HT1080 (cell line): Measurements from ENCODE around the gene ATN1. TPM values are rescaled to one million over a fixed set of nuclear protein-coding genes. Genes with fewer than 3 reads are reported as not detected.
"Not testable (repeated sequence)": the region's sequence is repeated elsewhere in the genome, so short reads cannot be mapped to it uniquely, and the experiment has no call there.

Source experiments
- DNase-seq: peaks from one replicate; pipeline ENCODE4 v3.0.0-alpha.2; 2015; ENCODE audit warnings: low read depth
- polyA plus RNA-seq, 2 experiments: library from polyadenylated mRNA; depleted of rRNA; stranded (reverse); fragments of >200 nt; gene quantifications; 2 replicates each; pipeline ENCODE4 v1.2.3, GENCODE V29; 2015
- total RNA-seq: library from RNA; depleted of rRNA; stranded (reverse); fragments of >200 nt; shearing (Covaris generic); gene quantifications from 2 replicates; pipeline ENCODE4 v1.2.3, GENCODE V29; 2014; rRNA removed

ATN1 gene
- 6.6 and 11.6 TPM in 2 replicates for total RNA-seq
- 75.9 and 77.0 TPM in 2 replicates for polyA plus RNA-seq (2015; cell fraction: cytosol; rRNA removed)
- 111 and 113 TPM in 2 replicates for polyA plus RNA-seq (2015; cell fraction: nucleus; rRNA removed)

DNA sequence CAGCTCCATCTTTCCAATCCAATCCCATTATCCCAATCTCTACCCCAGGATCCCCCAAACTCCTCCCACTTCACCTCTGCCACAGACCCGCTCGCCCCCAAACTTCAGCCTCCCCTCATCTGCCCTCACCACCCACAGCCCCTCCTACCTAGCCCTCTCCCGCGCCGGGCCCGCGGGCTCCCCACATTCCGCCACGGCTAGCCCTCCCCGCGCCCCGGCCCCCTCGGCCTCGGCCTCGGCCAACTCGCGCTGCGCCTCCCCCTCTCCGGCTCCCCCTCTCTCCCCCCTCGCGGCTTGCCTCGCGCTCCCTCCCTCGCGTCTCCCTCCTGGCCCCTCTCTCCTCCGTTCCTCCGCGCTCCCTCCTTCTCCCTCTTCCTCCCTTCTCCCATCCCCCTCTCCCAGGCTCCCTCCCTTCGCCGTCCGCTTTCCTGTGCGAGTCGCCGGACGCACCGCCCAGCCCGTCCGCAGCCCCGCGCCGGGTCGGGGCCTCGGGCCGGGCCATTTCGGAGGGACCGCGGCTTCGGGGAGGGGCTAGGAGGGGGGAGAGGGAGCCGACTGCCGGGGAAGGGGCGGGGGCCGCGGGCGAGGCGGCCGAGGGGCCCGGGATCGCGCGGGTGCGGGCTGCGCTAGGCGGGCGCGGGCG, at the start of gene ATN1:
ATN1 (plus strand) TSS at position 581 of the 643 bp plus-strand sequence. CDS start 6,043 bp downstream, outside the sequence.
- peak; percentile 55 for DNase-seq

DNA sequence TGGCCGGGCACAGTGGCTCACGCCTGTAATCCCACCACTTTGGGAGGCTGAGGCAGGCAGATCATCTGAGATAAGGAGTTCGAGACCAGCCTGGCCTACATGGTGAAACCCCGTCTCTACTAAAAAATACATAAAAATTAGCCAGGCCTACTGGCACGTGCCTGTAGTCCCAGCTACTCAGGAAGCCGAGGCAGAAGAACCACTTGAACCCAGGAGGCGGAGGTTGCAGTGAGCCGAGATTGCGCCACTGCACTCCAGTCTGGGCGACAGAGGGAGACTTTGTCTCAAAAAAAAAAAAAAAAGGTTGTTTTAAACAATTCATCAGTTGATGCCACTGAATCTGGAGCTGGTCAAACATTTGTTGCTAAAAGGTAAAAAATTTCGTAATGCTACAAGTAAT, 47.9 kb upstream of the ATN1 start:
- not testable (repeated sequence) for DNase-seq

DNA sequence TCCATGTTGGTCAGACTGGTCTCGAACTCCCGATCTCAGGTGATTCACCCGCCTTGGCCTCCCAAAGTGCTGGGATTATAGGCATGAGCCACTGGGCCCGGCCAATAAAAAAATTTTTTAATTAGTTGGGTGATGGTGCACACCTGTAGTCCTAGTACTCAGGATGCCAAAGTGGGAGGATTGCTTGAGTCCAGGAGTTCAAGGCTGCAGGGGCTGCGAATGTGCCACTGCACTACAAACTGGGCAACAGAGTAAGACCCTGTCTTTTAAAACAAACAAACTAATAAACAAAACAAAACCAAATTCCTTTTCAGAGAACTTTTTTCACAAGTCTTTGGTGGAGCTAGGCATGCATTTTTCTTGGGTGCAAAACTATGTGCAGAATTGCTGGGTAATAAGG, 44.5 kb upstream of the ATN1 start:
- DNase-seq = no peak

DNA sequence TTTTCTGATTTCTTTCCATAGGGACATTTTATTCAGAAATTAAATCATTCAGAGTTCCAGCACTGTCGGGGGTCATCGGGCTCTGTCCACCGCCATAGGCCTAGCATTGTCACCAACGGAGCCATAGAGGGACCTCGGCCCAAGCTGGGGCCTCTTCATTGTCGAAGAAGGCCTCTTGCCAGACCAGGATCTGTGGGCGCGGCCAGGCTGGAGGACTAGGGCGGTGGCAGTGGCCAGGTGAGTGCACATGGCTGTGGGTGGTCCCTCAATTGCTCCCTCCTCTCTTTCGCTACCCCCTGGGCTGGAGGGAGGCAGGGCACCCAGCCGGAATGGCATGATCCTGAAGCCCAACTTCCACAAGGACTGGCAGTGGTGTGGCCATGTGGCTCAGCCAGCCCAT, 44.1 kb upstream of the ATN1 start:
- no peak for DNase-seq

- no peak for DNase-seq
These were observed 43.2 kb upstream of the ATN1 start for GRCh38 chr12:6884539-6884938.

GRCh38 chr12:6886206-6886999, 41.4 kb upstream of the ATN1 start:
- not testable (repeated sequence) for DNase-seq

DNA sequence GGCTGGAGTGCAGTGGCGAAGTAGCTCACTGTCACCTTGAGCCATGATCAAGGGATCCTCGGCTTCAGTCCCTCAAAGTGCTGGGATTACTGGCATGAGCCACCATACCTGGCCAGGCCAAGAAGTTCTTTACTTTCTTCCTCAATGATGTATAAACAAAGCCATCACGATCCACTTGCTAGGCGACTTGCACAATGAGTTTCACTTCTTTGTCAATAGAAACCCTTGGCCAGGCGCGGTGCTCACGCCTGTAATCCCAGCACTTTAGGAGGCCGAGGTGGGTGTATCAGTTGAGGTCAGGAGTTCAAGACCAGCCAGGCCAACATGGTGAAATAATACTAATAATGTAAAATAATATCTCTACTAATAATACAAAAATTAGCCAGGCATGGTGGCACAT, 40.3 kb upstream of the ATN1 start:
- DNase-seq = no peak

DNA sequence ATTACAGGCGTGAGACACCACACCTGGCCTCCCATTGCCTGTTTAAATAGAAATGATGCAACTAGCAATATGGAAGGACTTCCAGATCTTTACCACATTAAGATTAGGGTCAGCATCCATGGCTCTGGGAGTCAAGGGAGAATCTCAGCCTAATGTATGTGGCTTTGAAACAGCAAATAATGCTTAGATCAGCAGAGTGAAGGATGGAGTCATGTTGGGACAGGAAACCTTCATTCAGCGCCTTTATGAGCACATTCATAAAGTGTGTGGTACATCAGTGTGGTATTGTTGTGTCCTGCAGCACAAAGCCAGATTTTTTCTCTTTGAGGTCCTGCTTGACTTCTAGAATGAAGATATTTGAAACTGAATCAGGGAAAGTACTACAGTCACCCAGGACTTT, 39.4 kb upstream of the ATN1 start:
- no peak for DNase-seq

GRCh38 chr12:6888794-6889193, 39.0 kb upstream of the ATN1 start:
- DNase-seq = not testable (repeated sequence)

- DNase-seq = not testable (repeated sequence)
These were observed 37.8 kb upstream of the ATN1 start for GRCh38 chr12:6889775-6890573.

DNA sequence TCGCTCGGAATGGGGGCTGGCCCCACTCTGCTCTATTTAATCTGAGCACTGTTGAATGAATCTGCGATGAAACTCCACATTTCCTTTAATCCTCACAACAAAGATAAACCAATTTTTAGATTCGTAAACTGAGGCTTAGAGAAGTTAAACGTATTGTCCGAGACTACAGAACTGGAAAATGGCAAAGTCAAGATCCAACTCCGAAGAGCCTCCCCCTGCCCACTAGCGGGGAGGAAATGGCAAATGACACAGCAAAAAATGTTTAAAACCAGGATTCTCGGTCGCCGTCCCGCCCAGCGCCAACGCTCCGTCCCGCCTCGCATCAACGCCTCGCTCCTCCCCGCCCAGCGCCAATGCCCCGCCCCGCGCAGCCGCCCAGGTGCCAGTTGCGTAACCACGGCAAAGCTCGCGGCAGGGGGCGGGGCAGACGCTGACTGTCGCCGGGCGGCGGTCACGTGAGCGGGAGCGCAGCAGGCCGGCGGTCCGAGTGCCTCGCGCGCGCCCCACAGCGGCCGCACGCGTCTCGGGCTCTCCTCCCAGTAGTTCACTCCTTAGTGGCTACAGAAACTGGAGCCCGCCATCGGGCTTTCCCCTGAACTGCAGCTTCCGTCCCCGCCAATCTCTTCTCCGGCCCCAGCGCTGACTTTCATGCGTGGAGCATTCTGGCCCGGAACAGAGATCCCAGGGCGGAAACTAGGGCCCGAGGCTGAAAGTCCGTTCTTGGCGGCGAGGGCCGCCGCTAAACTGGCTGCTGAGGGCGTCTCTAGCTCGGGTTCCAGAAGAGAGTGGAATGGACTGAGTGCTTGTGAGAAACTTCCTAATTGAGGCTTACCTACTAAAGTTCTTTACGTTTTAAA, 36.7 kb upstream of the ATN1 start:
- DNase-seq = peak; percentile 95

DNA sequence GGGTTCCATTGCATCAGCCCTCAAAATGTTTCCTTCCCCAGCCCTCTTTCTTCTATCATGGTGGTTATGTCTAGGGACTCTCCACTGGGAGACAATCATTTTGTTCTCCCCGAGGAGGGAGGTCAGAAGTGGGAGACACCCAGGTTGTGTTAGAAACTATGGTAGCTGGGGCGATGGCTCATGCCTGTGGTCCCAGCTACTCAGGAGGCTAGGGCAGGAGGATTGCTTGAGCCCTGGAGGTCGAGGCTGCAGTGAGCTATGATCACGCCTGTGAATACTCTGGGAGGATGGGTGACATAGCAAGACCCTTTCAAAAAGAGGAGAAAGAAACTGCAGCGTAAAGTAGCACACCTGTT, 36.1 kb upstream of the ATN1 start:
- no peak for DNase-seq

GRCh38 chr12:6892683-6893082, 35.1 kb upstream of the ATN1 start:
- DNase-seq = not testable (repeated sequence)

GRCh38 chr12:6894321-6894720, 33.4 kb upstream of the ATN1 start:
- DNase-seq = no peak

- no peak for DNase-seq
These were observed 30.8 kb upstream of the ATN1 start for GRCh38 chr12:6896846-6897435.

- DNase-seq = no peak
These were observed 28.3 kb upstream of the ATN1 start for GRCh38 chr12:6899427-6899826.

DNA sequence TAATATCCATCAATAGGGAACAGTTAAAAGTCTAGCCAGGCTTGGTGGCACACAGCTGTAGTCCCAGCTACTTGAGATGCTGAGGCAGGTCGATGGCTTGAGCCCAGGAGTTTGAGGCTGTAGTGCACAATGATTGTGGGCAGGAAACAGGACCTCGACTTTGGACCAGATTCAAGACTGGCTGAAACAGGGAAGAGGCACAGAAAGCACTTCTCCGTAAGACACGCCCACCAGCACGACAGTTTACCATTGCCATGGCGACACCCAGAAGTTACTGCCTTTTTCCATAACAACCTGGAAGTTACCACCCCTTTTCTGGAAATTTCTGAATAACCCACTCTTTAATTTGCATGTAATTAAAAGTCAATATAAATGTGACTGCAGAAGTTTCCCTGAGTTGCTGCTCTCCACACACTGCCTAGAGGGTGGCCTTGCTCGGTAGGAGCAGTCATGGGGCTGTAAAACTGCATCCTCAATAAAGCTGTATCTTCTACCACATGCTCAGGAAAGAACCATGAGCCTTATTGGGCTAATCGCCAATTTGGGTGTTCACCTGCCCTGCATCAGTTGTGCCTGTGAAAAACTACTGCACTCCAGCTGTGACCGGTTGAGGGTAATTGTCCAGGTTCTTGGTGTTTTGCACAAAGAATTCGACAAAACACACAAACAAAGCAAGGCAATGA, 27.8 kb upstream of the ATN1 start:
- DNase-seq = peak; percentile 49

DNA sequence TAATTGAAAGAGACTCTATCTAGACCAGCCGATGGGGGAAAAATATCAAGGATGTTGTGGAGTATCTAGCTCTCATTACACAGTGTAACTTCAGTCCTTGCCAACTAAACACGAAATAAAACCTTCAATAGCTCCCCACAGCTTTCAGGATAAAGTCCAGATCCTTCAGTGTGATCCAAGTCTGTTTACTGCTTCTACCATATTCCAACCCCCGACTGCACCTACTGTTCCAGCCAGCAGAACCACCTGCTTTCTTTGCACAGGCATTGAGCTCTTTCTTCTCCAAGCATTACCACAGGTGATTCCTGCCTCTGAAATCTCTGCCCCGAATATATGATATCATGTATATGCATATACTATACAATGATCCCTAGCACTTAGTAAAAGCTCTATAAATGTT, 25.3 kb upstream of the ATN1 start:
- DNase-seq = no peak

DNA sequence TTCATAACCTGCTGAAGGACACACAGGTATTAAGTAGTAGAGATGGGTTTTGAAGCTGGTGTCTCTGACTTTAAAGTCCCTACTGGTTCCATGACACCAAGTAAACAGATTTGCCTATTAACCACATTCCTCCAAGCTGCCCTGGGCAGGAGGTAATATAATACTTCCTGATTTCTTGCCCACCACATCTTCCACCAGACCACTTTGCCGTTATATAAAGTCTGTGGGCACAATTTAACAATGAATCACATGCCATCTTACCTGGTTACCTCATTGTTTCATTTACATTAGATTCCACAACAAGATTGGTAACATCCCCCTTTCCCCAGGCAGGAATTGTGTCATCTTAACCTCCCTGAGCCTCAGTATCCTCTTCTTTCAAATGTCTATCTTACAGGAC, 24.0 kb upstream of the ATN1 start:
- DNase-seq = peak; percentile 77
